K562 (cell line): ENCODE data around the gene PSMA1. TPM values are rescaled to one million over a fixed set of nuclear protein-coding genes. Genes with fewer than 3 reads are reported as not detected.

Experiments
- CCAR2 ChIP-seq: fragments of 200-400 bp; formaldehyde crosslinking; IDR thresholded peaks from 2 replicates; pipeline ENCODE4 v1.6.1; 2017; ENCODE audit warnings: mild to moderate bottlenecking, low read depth, low read length
- E2F3 ChIP-seq: fragments of 250-450 bp; sonication (Bioruptor Pico); IDR thresholded peaks from 2 replicates; pipeline ENCODE4 v1.4.0; 2020; ENCODE audit warnings: mild to moderate bottlenecking
- MAX ChIP-seq: sonication (generic); formaldehyde crosslinking; IDR thresholded peaks from 2 replicates; pipeline ENCODE4 v1.9.0; 2022; ENCODE audit warnings: mild to moderate bottlenecking, missing genetic modification reagents
- NFRKB ChIP-seq: fragments of 450-650 bp; IDR thresholded peaks from 2 replicates; pipeline ENCODE4 v1.6.1; 2016; ENCODE audit warnings: low read depth
- ZNF280A ChIP-seq: fragments of 450-650 bp; IDR thresholded peaks from 2 replicates; pipeline ENCODE4 v1.6.1; 2018; ENCODE audit warnings: mild to moderate bottlenecking, low read depth; ENCODE audit not compliant: partially characterized antibody
- ZZZ3 ChIP-seq: fragments of 450-650 bp; IDR thresholded peaks from 2 replicates; pipeline ENCODE4 v1.6.1; 2016; ENCODE audit warnings: antibody characterized with exemption, mild to moderate bottlenecking, moderate library complexity
- polyA plus RNA-seq, 8 experiments: library from polyadenylated mRNA; depleted of rRNA in 4 of 8; stranded (reverse) in 5 of 8; unstranded in 3 of 8; fragments of >200 nt; fragmentation: Nextera tagmentation in 2 of 8; fragmentation: Illumina TruSeq in 1 of 8; extraction: Ambion mirVana in 2 of 8; extraction: Trizol in 1 of 8; gene quantifications; 2 replicates each; pipeline versions ENCODE4 v1.2.1 to v1.2.3, GENCODE V29; 2011 to 2014; ENCODE audit warnings: inconsistent platforms in 1 of 8, missing spikeins in 1 of 8
- total RNA-seq, 7 experiments: library from RNA; depleted of rRNA in 6 of 7; stranded (reverse); fragments of >200 nt in 6 of 7; fragmentation: Illumina TruSeq in 2 of 7; extraction: Trizol in 2 of 7; gene quantifications; 2 replicates each; pipeline versions ENCODE4 v1.2.1 to v1.2.3, GENCODE V29; 2011 to 2021; ENCODE audit warnings: low replicate concordance in 1 of 7
- TF ChIP-seq, protein P1 (sequence below): fragments of 450-650 bp; formaldehyde crosslinking; conservative IDR thresholded peaks from 2 replicates; pipeline ENCODE4 v1.4.0; 2022; ENCODE audit warnings: mild to moderate bottlenecking, missing genetic modification characterization

Gene PSMA1
- total and polyA plus RNA-seq, 9 of the 15 experiments (the other 6 are each of a cell fraction or from before 2014, with no cell fraction given), result 283 to 1,007 (median 424) TPM

DNA sequence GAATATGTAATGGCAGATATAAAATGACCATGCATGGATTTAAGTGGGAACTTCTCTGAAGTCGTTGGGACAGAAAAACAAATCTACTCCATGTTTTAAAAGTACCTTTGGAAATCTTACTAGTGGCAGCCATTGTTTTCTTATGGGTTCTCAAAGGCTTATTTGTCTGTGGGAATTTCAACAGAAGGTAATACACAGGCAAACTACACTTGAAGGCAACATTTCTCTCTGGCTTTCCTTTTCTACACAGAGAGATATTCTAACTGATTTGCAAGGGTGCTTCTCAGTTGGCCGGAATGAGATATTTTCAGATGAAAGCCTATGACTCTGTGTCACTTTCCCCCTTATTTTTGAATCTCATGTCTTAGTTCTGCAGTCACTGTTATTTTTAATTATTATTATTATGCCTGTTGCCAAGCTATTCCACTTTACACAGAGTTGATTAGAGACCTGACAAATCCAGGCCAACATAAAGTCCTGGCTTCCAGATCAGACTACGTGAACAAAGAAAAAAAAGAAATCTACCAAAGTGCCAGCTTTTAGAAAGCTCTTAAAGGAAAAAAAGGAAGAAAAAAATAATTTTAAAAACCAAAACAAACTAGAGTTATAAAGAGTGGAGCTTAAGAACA lies 18.9 kb upstream of the PSMA1 start (continued):
- TF ChIP-seq, protein P1, sequence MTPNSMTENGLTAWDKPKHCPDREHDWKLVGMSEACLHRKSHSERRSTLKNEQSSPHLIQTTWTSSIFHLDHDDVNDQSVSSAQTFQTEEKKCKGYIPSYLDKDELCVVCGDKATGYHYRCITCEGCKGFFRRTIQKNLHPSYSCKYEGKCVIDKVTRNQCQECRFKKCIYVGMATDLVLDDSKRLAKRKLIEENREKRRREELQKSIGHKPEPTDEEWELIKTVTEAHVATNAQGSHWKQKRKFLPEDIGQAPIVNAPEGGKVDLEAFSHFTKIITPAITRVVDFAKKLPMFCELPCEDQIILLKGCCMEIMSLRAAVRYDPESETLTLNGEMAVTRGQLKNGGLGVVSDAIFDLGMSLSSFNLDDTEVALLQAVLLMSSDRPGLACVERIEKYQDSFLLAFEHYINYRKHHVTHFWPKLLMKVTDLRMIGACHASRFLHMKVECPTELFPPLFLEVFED, result no peak
- TF ChIP-seq MAX, result no peak
- no peak for TF ChIP-seq CCAR2
- TF ChIP-seq NFRKB, result no peak
- TF ChIP-seq ZNF280A, result no peak
- TF ChIP-seq E2F3 (CRISPR knock-in tag), result no peak
- TF ChIP-seq ZZZ3, result no peak
